Measurements from ENCODE around the gene TSPAN32.

The TSPAN32 gene

DNA sequence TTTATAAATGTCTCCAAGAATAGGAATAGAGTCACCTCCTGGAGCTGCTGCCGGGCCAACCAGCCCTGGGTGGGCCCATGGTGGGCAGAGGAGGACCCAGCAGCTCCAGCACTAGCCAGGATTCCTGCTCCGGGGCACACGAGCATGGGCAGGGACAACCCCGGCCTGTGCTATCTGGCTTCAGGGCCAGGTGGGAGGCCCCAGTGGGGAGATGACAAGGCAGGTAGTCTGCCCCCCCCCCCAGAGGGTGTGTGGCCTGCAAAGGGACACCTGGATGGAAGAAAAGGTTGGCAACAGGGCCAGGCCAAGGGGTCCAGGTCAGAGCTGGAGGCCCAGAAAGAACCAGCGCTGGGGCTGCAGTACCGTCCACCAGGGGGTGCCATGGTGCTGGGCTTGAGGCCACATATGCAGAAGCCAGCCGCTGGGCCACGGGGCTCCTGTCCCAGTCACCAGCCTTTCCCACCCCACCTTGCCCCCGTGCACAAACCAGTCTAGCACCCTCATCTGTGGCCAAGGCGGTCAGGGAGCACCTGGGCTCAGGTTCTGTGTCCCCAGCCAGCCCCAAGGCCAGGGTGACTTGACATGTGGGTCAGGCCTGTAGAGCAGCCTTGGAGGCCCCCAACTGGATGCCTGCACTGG is 3.4 kb downstream of the TSPAN32 start:
- peak; percentile 88 for DNase-seq

GRCh38 chr11:2305788-2306451 is 4.1 kb downstream of the TSPAN32 start:
- DNase-seq = no peak

DNA sequence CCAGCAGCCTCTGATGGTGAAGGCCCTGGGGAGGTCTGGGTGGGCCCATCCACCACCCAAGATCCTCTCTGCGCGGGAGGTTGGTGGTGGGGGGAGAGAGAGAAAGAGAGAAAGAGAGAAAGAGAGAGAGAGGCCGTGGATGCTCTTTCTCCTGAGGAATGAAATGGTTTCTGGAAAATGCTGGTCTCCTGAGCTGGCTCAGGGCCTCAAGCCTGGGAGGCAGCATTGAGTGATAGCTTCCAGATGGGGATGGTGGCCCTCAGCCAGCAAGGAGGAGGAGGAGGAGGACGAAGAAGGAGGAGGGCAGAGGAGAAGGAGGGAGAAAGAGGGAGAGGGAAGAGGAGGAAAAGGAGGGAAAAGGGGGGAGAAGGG is 4.6 kb downstream of the TSPAN32 start:
- no peak for DNase-seq

DNA sequence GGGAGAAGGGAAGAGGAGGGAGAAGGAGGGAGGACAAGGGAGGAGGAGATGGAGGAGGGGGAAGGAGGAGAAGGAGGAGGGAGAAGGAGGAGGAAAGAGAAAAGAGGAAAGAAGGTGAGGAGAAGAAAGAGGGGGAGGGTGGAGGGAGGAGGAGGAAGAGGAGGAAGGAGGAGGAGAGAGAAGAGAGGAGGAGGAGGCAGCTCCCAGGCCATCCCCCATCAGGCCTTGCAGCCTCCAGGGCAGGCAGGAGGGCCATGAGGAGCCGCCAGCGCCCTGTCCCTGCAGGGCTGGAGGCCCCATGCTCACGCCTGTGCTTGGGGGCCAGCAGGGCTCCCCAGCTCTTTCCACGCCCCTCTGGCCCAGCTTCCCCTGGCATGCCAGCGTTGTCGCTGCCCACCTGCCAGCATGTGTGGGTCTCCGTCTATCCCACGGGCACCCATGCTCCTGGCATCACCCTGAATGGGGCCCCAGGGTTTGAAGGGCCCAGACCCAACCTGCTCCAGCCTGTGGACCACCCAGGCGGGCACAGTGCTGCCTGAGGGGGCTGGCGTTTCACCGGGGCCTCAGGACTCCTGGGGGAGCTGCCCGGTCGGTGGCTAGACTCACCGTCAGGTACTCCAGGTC is 5.2 kb downstream of the TSPAN32 start:
- DNase-seq = no peak

- no peak for DNase-seq
Measured at GRCh38 chr11:2307501-2308331, 5.9 kb downstream of the TSPAN32 start.

GRCh38 chr11:2308713-2309112 is 6.9 kb downstream of the TSPAN32 start:
- no peak for DNase-seq

DNA sequence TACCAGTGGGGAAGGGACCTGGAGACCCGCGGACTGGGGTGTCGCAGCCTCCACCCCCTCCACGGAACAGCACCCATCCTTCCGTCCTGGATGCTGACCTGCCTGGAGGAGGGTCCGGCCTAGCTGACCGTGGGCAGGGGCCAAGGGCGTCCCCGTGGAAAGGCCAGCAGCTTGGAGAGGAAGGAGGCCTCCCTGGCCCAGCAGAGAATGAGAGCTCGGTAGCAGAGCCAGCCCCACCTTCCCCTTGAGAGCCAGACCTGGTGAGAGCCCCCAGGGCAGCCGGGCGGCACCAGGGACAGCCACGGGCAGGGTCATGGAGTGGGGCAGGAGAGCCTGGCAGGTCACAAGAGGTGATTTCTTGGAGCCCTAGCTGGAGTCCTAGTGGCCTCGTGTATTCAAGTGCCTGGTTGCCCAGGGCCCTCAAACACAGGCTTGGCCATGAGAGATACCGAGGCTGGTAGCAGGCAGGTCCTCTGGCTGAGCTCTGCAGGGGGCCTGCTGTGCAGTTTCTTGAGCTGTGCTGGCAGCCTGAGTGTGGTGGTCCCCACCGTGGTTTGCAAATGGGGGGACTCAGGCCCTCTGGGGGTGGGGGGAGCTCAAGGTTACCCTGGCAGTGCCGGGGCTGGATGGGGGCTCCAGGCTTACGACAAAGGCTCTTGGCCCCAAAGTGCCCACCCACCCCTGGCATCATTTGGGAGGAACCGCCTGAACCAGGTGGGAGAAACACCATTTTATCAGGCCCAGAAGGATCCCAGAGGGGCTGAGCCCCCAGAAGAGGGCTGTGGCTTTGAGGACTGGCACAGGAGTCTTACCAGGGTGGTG is 7.6 kb downstream of the TSPAN32 start:
- no peak for DNase-seq

DNA sequence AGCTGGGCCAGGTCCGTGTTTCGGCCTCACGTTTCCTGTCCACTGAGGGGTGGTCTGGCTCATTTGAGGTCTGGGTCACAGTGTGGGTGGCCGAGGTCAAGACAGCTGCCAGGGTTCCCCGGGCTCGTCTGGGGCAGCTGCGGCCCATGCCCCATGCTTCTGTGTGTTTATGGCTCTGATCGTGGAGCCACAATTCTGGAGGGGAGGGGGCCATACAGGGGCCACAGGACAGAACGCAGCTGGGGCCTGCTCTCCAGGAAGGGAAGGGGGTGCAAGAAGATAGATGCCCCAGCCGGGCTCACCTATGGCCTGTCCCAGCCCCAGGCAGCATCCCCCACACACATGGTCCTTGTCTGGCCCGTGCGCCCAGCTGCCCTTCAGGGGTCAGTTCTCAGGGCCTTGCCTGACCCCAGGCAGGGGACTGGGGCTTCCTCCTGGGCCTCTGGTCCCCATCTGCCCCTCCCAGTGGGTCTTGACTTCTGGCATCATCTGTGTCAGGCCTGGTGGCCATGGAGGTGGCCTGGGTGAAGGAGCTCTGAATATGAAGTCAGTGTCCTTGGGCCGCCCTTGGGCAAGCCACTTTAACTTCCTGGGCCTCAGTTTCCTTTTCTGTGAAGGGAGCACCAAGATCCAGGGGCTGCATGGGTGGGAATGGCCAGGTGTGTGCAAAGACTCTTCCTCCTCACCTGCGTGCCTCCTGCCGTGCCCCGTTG is 8.4 kb downstream of the TSPAN32 start:
- no peak for DNase-seq

GRCh38 chr11:2310786-2311352 is 9.1 kb downstream of the TSPAN32 start:
- no peak for DNase-seq

DNA sequence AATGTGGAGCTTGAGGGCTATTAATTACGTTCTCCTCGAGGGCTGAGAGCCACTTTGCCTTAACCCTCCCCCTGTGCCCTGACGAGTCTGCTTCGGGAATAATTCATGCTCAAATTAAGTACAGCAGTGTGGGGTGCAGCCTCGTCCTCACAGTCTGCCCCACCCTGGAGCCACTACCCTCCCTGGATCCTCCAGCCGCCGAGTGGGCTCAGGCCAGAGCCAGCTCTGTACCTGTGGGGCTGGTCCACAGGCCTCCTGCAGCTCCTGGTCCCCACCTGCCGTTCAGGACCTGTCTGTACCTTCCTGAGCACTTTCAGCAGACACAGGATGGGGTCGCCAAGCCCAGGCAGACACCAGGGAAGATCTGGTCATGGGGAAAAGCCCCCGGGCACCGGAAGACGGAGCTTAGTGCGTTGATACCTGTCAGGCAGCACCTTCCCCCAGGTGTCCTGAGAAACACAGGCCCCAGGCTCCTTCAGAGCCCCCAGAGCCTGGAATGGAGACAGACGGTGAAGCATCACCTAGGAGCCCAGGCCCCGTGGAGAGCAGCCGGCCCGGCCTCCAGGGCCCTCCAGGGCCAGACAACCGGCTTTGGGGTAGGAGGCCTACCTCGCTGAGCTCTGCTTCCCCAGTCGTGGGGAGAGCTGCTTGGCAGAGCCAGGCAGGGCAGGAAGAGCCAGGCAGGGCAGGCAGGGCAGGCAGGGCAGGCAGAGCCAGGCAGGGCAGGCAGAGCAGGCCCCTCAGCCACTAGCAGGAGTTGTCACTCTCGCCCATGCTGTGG is 9.7 kb downstream of the TSPAN32 start:
- no peak for DNase-seq

DNA sequence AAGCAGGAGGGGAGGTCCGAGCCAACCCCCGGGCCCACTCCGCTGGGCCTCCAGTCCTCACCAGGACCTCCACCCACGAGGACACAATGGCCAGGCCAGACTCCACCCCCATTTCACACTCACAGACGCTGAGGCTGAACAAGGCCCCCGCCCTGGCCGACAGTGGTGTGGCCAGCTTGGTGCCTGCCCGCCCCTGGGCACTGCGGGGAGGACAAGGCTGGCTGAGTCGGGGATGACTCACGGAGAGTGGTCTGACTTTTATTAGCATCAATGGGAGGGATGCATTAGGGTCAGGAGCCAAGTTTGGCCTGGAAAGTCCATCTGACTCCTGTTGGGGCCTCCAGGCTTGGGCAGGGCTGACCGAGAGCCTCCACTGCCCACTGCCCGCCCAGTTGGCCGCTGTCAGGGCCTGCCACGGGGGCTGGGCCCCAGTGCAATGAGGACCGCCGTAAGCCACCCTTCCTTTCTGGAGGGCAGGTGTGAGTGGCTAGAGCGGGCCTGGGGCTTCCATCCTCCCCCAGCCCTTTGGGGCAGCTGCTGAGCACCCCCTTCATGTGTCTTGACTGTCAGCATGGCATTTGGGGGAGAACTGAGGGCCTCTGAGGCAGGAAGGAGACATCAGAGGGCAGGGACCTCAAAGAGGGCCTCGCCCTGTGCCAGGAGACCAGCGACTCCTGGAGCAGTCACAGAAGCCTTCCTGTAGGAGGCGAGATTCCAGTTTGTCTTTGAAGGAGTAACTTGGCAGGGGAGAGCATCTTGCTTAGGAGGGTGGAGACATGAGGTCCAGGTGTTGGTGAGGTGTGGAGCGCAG is 10.6 kb downstream of the TSPAN32 start:
- DNase-seq = no peak

DNA sequence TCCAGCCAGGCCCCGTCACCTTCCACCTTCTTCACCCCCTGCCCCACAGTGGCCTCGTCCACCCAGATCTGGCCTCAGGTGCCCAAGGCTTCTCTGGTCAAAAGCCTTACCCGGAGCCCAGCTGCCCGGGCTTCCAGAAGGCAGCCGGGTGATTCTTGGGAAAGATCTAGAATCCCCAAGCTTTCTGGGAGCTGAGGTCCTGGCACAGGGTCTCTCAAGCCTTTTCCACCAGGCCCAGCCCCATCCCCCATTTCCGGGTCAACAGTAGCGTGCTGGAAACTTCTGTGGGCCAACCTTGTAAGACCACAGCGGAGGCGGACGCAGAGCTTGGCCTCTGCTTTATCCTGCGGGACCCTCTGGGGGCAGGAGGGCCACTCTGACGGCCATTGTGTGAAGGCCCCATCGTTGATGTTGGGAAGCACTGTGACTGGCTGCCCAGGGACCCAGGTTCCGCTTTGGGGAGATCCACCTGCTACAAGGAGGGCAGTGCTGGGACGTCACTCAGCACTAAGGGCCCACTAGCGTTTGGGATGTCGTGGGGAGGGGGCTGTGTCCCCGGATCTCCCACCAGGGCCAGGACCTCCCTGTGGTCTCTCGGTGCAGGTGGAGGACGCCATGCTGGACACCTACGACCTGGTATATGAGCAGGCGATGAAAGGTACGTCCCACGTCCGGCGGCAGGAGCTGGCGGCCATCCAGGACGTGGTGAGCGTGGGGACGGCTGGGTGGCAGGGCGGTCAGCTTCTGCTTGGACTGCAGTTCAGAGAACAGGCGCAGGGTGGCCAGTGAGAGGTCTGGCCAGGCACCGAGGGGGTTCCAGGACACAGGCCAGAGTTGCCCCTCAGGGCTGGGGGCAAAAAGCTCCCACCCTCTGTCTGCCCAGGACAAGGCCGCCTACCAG is 11.5 kb downstream of the TSPAN32 start:
- DNase-seq = no peak

GRCh38 chr11:2314136-2314524 is 12.3 kb downstream of the TSPAN32 start:
- DNase-seq = no peak

GRCh38 chr11:2314525-2315394 is 12.9 kb downstream of the TSPAN32 start:
- DNase-seq = no peak

DNA sequence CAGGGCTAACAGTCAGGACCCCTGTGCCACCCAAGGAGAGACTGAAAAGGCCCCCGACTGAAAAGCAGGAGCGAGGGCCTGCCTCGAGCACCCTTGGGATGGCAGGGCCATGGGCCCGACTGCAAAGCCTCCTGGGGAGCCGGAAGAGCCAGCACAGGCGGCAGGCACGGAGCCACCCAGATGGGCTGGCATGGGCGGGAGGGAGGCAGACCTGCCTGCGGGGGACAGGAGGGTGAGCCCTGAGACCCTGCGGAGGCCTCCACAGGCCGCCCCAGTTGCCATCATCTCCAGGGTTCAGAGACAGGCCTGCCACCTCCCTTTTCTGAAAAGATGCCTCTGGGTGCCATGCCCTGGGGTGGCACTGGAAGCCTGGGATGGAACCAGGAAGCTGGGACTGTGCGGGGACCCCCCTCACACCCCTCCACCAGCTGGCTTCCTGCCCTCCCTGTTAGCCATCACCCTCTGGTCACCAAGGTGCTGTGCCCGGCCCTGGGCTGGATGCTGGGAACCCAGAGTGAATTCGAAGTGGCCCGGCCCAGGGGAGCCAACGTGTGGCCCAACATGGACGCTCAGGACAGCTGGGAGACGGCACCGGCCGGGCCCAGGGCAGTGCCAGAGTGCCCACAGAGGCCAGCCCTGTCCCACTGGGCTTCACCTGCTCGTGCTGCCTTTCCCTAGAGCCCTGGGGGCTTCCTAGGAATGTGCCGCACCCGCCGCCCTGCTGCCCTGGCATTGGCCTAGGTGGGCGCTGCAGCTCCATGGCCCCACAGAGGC is 13.8 kb downstream of the TSPAN32 start:
- DNase-seq = no peak

DNA sequence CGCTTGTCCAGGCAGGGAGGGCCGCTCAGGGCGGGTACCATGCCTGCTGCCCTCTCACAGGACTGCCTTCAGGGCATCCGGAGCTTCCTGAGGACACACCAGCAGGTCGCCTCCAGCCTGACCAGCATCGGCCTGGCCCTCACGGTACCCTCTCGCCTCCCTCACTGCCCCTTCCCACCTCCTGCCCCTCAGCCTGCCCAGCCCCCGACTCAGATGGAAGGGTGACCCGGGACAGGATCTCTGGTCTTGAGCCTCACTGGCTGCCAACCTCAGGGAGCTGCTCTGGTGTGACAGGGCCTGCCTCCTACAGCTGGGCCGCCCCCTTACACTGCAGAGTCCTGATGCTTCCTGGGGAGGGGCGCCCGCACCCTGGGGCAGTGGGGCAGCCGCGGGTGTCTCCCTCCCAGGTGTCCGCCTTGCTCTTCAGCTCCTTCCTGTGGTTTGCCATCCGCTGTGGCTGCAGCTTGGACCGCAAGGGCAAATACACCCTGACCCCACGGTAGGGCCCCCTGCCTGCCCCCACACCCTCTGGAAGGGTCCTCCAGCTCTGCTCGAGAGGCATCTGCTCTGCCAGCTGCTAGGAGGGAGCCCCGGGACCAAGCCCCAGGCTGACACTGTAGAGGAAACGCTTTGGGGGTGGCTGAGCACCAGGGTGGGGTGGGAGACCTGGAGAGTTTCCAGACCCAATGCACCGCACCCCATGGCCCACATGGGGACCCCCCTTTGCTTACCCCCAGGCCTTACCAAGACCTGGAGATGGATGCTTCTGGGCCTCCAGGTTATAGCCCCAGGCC is 14.6 kb downstream of the TSPAN32 start:
- DNase-seq = no peak

All from activated CD4-positive, alpha-beta T cell treated with anti-CD3 and anti-CD28 coated beads, Interleukin-2, Interleukin-6, amounts not matched to agents 100 ng/mL and 50 ng/mL, durations not matched to agents 16 hours and 8 hours (primary cell).